Measurements from ENCODE around the gene ABITRAM. TPM values are rescaled to one million over a fixed set of nuclear protein-coding genes. Genes with fewer than 3 reads are reported as not detected.

The ABITRAM gene
- total RNA-seq, 1 experiment from 2014 or later = 13.4 TPM

DNA sequence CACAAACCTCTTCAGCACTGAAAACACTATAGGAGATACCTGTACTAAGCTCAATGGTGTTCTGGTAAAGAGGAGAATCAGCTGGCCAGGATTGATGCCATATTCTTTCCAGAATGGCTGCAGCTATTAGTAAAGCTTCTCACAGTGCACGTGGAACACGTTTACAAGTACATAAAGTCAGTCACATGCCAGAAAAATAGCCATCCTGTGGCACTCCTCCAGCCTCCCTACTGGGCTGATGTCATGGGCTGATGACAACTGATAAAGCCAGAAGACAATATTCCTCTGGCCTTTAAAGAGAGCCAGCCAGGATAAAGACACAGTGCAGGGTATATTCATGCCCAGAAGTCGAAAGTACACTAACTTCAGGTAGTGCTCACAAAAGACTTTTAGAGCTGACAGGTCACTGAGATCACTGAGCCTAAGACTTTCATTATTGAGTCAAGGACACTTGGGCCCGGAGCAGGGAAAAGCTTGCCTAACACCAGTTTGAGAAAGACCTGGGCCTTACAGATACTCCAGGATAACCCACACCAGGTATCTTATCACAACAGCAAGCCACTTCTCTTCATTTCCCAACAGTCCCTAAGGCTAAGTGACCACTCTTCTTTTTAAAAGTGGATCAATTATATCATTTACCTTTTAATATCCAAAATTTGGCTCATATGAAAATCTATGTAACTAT, 29.4 kb downstream of the ABITRAM start:
- H4K20me1 ChIP-seq (ENCODE audit: insufficient read depth) = no peaks in the 10 kb centered on the region
- H2AFZ ChIP-seq (ENCODE audit: low read depth, low read length, poor library complexity, severe bottlenecking) = no peak overlapping the region
- ChIA-PET CTCF (interaction anchor here (2.6 kb wide), 1 partner anchor 9 kb away, joined by 8 read pairs; no protein-coding TSS in a partner anchor), POLR2A (no interaction called here), RAD21 (ENCODE audit: low non-redundant PET in 1 of 2, low total read pairs in 2 of 2, uncharacterized antibody in 2 of 2, unreplicated experiment in 2 of 2) (no interaction called here)
- no peak overlapping the region for H3K9ac ChIP-seq (ENCODE audit: low read length)
- no peak for DNase-seq (ENCODE audit: low read depth, low spot score)
- no peaks in the 10 kb centered on the region for H3K9me2 ChIP-seq (ENCODE audit: insufficient read depth)
- H3K27ac ChIP-seq (ENCODE audit: low read depth, low read length) = no peak overlapping the region
- H3K36me3 ChIP-seq (ENCODE audit: control insufficient read depth in 1 of 2, insufficient read depth in 2 of 2, low read length in 2 of 2) = peaks cover 5 to 13% of the 10 kb centered on the region in 2 experiments; a peak in 3 of 4 replicates
- no peak for TF ChIP-seq SP1 (IDR thresholded peaks at IDR 0.05; ENCODE audit: low read depth)
- TF ChIP-seq CTCF (IDR thresholded peaks at IDR 0.05 in 2 of 3, conservative IDR thresholded peaks at IDR 0.05 in 1 of 3; ENCODE audit: borderline replicate concordance in 1 of 3, insufficient read depth in 1 of 3, low read depth in 2 of 3, low read length in 2 of 3) = no peak
- no peak for TF ChIP-seq CEBPB (IDR thresholded peaks at IDR 0.05; ENCODE audit: low read depth)
- TF ChIP-seq SRF (IDR thresholded peaks at IDR 0.05; ENCODE audit: low read depth) = no peak
- no peak for TF ChIP-seq TCF7L2 (IDR thresholded peaks at IDR 0.05; ENCODE audit: borderline replicate concordance, extremely low read depth, insufficient read depth, insufficient read length)
- H3K79me2 ChIP-seq (ENCODE audit: insufficient read depth, low read length) = no peaks in the 10 kb centered on the region
- no peak overlapping the region for H3K4me2 ChIP-seq (ENCODE audit: low read length)
- H3K4me1 ChIP-seq (ENCODE audit: control insufficient read depth in 1 of 2, insufficient read depth in 2 of 2, low read length in 2 of 2) = no peaks in the 10 kb centered on the region
- no peaks in the 10 kb centered on the region for H3K27me3 ChIP-seq (ENCODE audit: insufficient read depth, low read length)
- intact Hi-C loops (cut with micrococcal nuclease) = no loop called here
- BruUV-seq (replicated peaks) = no TSS peak
- no peak overlapping the region for H3K4me3 ChIP-seq (replicated peaks in 1 of 2; ENCODE audit: low read depth in 1 of 2, low read length in 2 of 2)
- H3K9me3 ChIP-seq (ENCODE audit: control insufficient read depth in 1 of 2, insufficient read depth in 1 of 2, low read depth in 1 of 2, low read length in 2 of 2) = no peaks in the 10 kb centered on the region
- ATAC-seq = no peak

DNA sequence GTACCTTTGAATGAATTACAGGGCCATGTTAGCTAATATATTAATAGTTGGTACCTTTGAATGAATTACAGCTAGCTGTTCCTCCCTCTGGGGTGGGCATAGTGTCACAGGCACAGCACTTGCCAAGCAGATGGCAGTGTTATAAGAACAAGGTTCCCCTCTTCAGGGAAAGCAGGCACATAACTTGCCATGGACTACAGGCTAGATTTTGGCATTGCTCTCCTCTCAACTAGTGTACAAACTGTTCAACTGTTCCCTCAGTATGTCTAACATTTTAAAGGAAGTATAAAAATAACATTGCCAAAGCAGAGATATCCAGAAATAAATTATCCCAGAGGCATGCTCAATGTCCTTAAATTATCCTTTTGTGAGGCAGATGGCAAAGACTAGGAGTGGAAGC, 33.7 kb downstream of the ABITRAM start:
- Histone ChIP-seq H3K27ac (ENCODE audit: low read depth, low read length) (no peak overlapping the region), H3K27me3 (ENCODE audit: insufficient read depth, low read length) (no peaks in the 10 kb centered on the region), H3K4me2 (ENCODE audit: low read length) (no peak overlapping the region), H3K9ac (ENCODE audit: low read length) (no peak overlapping the region), H2AFZ (ENCODE audit: low read depth, low read length, poor library complexity, severe bottlenecking) (no peak overlapping the region), H3K36me3 (ENCODE audit: control insufficient read depth in 1 of 2, insufficient read depth in 2 of 2, low read length in 2 of 2) (peaks cover 3 to 22% of the 10 kb centered on the region in 2 experiments; a peak in 2 of 4 replicates), H3K4me1 (ENCODE audit: control insufficient read depth in 1 of 2, insufficient read depth in 2 of 2, low read length in 2 of 2) (no peaks in the 10 kb centered on the region), H3K4me3 (replicated peaks in 1 of 2; ENCODE audit: low read depth in 1 of 2, low read length in 2 of 2) (no peak overlapping the region), H3K9me2 (ENCODE audit: insufficient read depth) (no peaks in the 10 kb centered on the region), H3K79me2 (ENCODE audit: insufficient read depth, low read length) (no peaks in the 10 kb centered on the region), H3K9me3 (ENCODE audit: control insufficient read depth in 1 of 2, insufficient read depth in 1 of 2, low read depth in 1 of 2, low read length in 2 of 2) (no peaks in the 10 kb centered on the region), H4K20me1 (ENCODE audit: insufficient read depth) (no peaks in the 10 kb centered on the region)
- BruUV-seq (replicated peaks) = no TSS peak
- no peak for ATAC-seq
- RAD21 ChIA-PET (ENCODE audit: low non-redundant PET in 1 of 2, low total read pairs in 2 of 2, uncharacterized antibody in 2 of 2, unreplicated experiment in 2 of 2) = no interaction called here
- no peak for DNase-seq (ENCODE audit: low read depth, low spot score)
- CTCF ChIA-PET = interaction anchor here (2.6 kb wide), 1 partner anchor 14 kb away, joined by 8 read pairs; no protein-coding TSS in a partner anchor
- intact Hi-C loops (cut with micrococcal nuclease) = no loop called here
- POLR2A ChIA-PET = no interaction called here
- TF ChIP-seq SP1 (IDR thresholded peaks at IDR 0.05; ENCODE audit: low read depth) (no peak), ELF1 (IDR thresholded peaks at IDR 0.05; ENCODE audit: borderline replicate concordance, low read depth) (no peak), FOSL1 (IDR thresholded peaks at IDR 0.05; ENCODE audit: low read depth) (no peak), POLR2A (IDR thresholded peaks at IDR 0.05; ENCODE audit: borderline replicate concordance, extremely low read depth, insufficient read depth, insufficient read length) (no peak), CBX3 (IDR thresholded peaks at IDR 0.05; ENCODE audit: low read depth) (no peak), EGR1 (IDR thresholded peaks at IDR 0.05; ENCODE audit: low read depth) (no peak), SIN3A (IDR thresholded peaks at IDR 0.05; ENCODE audit: low read depth) (no peak)
- TF ChIP-seq, protein P1, sequence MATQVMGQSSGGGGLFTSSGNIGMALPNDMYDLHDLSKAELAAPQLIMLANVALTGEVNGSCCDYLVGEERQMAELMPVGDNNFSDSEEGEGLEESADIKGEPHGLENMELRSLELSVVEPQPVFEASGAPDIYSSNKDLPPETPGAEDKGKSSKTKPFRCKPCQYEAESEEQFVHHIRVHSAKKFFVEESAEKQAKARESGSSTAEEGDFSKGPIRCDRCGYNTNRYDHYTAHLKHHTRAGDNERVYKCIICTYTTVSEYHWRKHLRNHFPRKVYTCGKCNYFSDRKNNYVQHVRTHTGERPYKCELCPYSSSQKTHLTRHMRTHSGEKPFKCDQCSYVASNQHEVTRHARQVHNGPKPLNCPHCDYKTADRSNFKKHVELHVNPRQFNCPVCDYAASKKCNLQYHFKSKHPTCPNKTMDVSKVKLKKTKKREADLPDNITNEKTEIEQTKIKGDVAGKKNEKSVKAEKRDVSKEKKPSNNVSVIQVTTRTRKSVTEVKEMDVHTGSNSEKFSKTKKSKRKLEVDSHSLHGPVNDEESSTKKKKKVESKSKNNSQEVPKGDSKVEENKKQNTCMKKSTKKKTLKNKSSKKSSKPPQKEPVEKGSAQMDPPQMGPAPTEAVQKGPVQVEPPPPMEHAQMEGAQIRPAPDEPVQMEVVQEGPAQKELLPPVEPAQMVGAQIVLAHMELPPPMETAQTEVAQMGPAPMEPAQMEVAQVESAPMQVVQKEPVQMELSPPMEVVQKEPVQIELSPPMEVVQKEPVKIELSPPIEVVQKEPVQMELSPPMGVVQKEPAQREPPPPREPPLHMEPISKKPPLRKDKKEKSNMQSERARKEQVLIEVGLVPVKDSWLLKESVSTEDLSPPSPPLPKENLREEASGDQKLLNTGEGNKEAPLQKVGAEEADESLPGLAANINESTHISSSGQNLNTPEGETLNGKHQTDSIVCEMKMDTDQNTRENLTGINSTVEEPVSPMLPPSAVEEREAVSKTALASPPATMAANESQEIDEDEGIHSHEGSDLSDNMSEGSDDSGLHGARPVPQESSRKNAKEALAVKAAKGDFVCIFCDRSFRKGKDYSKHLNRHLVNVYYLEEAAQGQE (IDR thresholded peaks at IDR 0.05; ENCODE audit: low read depth) = no peak
- TF ChIP-seq, protein P2, sequence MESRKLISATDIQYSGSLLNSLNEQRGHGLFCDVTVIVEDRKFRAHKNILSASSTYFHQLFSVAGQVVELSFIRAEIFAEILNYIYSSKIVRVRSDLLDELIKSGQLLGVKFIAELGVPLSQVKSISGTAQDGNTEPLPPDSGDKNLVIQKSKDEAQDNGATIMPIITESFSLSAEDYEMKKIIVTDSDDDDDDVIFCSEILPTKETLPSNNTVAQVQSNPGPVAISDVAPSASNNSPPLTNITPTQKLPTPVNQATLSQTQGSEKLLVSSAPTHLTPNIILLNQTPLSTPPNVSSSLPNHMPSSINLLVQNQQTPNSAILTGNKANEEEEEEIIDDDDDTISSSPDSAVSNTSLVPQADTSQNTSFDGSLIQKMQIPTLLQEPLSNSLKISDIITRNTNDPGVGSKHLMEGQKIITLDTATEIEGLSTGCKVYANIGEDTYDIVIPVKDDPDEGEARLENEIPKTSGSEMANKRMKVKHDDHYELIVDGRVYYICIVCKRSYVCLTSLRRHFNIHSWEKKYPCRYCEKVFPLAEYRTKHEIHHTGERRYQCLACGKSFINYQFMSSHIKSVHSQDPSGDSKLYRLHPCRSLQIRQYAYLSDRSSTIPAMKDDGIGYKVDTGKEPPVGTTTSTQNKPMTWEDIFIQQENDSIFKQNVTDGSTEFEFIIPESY (IDR thresholded peaks at IDR 0.05; ENCODE audit: extremely low read depth, insufficient replicate concordance, low read length) = no peak

All from HCT116 (cell line).